ACC112 (cell line): ENCODE results near the gene MPIG6B.
"Not testable (repeated sequence)": the region's sequence is repeated elsewhere in the genome, so short reads cannot be mapped to it uniquely, and the experiment has no call there.

Experiments used
- H2AFZ ChIP-seq: fragments of 200-600 bp; sonication (generic); one replicate; pipeline ENCODE4 v1.6.0; 2017; ENCODE audit warnings: antibody characterized with exemption, low read length; ENCODE audit not compliant: unreplicated experiment
- H3K27ac ChIP-seq: fragments of 200-600 bp; sonication (generic); 2 replicates; pipeline ENCODE4 v1.5.1; 2014; ENCODE audit warnings: low read depth, mild to moderate bottlenecking, antibody characterized with exemption, low read length, moderate library complexity
- H3K27me3 ChIP-seq: fragments of 200-600 bp; sonication (generic); 2 replicates; pipeline ENCODE4 v1.6.1; 2014; ENCODE audit warnings: mild to moderate bottlenecking, antibody characterized with exemption, low read length, moderate library complexity, mixed read lengths; ENCODE audit not compliant: insufficient read depth
- H3K36me3 ChIP-seq: fragments of 200-600 bp; sonication (generic); 2 replicates; pipeline ENCODE4 v1.6.1; 2016; ENCODE audit warnings: mild to moderate bottlenecking, antibody characterized with exemption, low read length, moderate library complexity, mixed read lengths; ENCODE audit not compliant: insufficient read depth
- H3K4me1 ChIP-seq: fragments of 200-600 bp; sonication (generic); one replicate; pipeline ENCODE4 v1.6.1; 2016; ENCODE audit warnings: low read length, mixed read lengths; ENCODE audit not compliant: insufficient read depth, unreplicated experiment, control insufficient read depth
- H3K4me3 ChIP-seq: fragments of 200-600 bp; sonication (generic); 2 replicates; pipeline ENCODE4 v1.5.1; 2014; ENCODE audit warnings: mild to moderate bottlenecking, low read depth, low read length
- H3K79me2 ChIP-seq: fragments of 200-600 bp; sonication (generic); one replicate; pipeline ENCODE4 v1.6.0; 2016; ENCODE audit warnings: low read length; ENCODE audit not compliant: control insufficient read depth, unreplicated experiment, insufficient read depth

MPIG6B gene

GRCh38 chr6:31700740-31701401 is 22.3 kb upstream of the MPIG6B start:
- Histone ChIP-seq H3K79me2 (peaks cover 23% of the 10 kb centered on the region), H2AFZ (no peak overlapping the region), H3K4me1 (peaks cover 17% of the 10 kb centered on the region), H3K36me3 (0 out of 2 replicates have a peak, but pooled peaks cover 2% of the 10 kb centered on the region), H3K4me3 (no peak overlapping the region; the same call in 1 of the 2 replicates), H3K27ac (no peak overlapping the region), H3K27me3 (no peaks in the 10 kb centered on the region)

DNA sequence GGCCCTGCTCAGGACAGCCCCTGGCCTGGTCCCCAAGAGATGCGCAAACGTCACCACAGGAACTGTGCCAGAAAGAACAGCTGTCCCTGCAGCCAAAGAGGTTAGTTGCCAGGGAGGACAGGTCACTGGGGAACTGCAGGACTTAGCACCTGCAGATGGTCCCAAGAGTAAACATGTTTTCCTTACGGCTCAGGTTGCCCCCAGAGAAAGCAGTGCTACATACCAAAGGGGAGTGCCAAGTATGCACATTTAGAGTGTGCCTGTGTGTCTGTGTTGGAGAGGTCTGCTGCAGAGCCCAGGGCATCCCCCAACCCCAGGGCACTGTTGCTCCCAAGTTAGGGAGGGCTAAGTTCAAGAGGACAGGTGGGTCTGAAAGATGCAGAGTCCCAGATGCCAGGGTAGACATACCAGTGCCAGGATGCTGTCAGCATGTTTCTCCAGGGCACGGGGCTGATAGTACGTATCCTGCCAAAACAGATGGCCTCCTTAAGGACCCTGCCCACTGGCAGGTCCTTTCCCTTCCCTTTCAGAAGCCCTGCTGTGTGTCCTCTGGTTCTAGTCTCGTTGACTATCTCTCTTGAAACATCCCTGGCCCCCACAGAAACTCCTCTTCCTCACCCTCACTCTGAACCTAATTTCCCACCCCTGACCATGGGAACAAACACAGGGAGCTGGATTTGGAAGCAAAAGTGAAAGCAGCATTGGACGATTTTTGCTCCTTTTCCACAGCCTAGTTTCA is 21.3 kb upstream of the MPIG6B start:
- peaks cover 17% of the 10 kb centered on the region for H3K4me1 ChIP-seq
- peak overlapping the region; percentile 87 for H3K27ac ChIP-seq
- no peaks in the 10 kb centered on the region for H3K27me3 ChIP-seq
- H3K36me3 ChIP-seq = 0 out of 2 replicates have a peak, but pooled peaks cover 2% of the 10 kb centered on the region
- peak overlapping the region; percentile 88 for H3K4me3 ChIP-seq
- peaks cover 23% of the 10 kb centered on the region for H3K79me2 ChIP-seq
- peak overlapping the region; percentile 93 for H2AFZ ChIP-seq

GRCh38 chr6:31702405-31702818 is 20.8 kb upstream of the MPIG6B start:
- Histone ChIP-seq H3K27ac (peak overlapping the region; percentile 87), H2AFZ (peak overlapping the region; percentile 93), H3K4me1 (peaks cover 17% of the 10 kb centered on the region), H3K36me3 (0 out of 2 replicates have a peak, but pooled peaks cover 2% of the 10 kb centered on the region), H3K79me2 (peaks cover 23% of the 10 kb centered on the region), H3K4me3 (peak overlapping the region; percentile 88), H3K27me3 (no peaks in the 10 kb centered on the region)

- peak within 1 kb of the TSS; percentile 93 for H2AFZ ChIP-seq
- H3K27me3 ChIP-seq = no peaks in the 10 kb centered on the region
- H3K36me3 ChIP-seq = 0 out of 2 replicates have a peak, but pooled peaks cover 2% of the 10 kb centered on the region
- H3K4me1 ChIP-seq = peaks cover 10% of the 10 kb centered on the region
- H3K79me2 ChIP-seq = peaks cover 23% of the 10 kb centered on the region
- H3K27ac ChIP-seq = peak within 1 kb of the TSS; percentile 87
- peak within 1 kb of the TSS; percentile 88 for H3K4me3 ChIP-seq
These were observed 20.1 kb upstream of the MPIG6B start, which contains the start of gene ABHD16A for GRCh38 chr6:31702819-31703716. TSS of gene ABHD16A (minus strand) at chr6:31703324. CDS start at chr6:31703281, 43 bp downstream.

GRCh38 chr6:31705931-31706330 is 17.2 kb upstream of the MPIG6B start:
- Histone ChIP-seq H3K4me1 (peaks cover 9% of the 10 kb centered on the region), H3K79me2 (peaks cover 21% of the 10 kb centered on the region), H3K27ac (no peak overlapping the region), H3K4me3 (no peak overlapping the region), H3K36me3 (no peaks in the 10 kb centered on the region), H2AFZ (no peak overlapping the region), H3K27me3 (no peaks in the 10 kb centered on the region)

GRCh38 chr6:31706599-31706998 is 16.6 kb upstream of the MPIG6B start, which contains the start of gene LY6G6F:
TSS of gene LY6G6F (plus strand) at chr6:31706866. CDS start at chr6:31706907, 41 bp downstream.
- Histone ChIP-seq H2AFZ (no peak within 1 kb of the TSS), H3K79me2 (peaks cover 14% of the 10 kb centered on the region), H3K4me3 (no peak within 1 kb of the TSS), H3K36me3 (no peaks in the 10 kb centered on the region), H3K4me1 (peaks cover 2% of the 10 kb centered on the region), H3K27me3 (no peaks in the 10 kb centered on the region), H3K27ac (no peak within 1 kb of the TSS)

DNA sequence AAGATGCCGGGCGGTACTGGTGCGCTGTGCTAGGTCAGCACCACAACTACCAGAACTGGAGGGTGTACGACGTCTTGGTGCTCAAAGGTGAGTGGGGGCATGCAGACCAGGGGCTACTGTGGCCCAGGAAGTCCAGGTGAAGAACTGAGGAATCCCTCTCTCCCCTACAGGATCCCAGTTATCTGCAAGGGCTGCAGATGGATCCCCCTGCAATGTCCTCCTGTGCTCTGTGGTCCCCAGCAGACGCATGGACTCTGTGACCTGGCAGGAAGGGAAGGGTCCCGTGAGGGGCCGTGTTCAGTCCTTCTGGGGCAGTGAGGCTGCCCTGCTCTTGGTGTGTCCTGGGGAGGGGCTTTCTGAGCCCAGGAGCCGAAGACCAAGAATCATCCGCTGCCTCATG is 15.5 kb upstream of the MPIG6B start:
- no peaks in the 10 kb centered on the region for H3K4me1 ChIP-seq
- no peak overlapping the region for H3K27ac ChIP-seq
- H2AFZ ChIP-seq = no peak overlapping the region
- H3K79me2 ChIP-seq = peaks cover 3% of the 10 kb centered on the region
- no peaks in the 10 kb centered on the region for H3K27me3 ChIP-seq
- no peaks in the 10 kb centered on the region for H3K36me3 ChIP-seq
- H3K4me3 ChIP-seq = no peak overlapping the region

DNA sequence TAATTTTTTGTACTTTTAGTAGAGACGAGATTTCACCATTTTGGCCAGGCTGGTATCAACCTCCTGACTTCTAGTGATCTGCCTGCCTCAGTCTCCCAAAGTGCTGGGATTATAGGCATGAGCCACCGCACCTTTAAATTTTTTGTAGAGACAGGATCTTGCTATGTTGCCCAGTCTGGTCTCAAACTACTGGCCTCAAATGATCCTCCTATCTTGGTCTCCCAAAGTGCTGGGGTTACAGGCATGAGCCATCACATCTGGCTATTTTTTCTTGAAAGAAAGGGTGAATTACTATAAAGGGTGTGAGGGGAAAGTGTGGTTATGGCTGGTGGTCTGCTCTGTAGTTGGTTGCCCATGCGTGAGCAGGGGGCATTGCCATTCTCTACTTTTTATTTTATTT is 14.9 kb upstream of the MPIG6B start:
- H3K79me2 ChIP-seq = no peaks in the 10 kb centered on the region
- no peak overlapping the region for H3K27ac ChIP-seq
- no peak overlapping the region for H3K4me3 ChIP-seq
- H3K36me3 ChIP-seq = no peaks in the 10 kb centered on the region
- H2AFZ ChIP-seq = no peak overlapping the region
- no peaks in the 10 kb centered on the region for H3K4me1 ChIP-seq
- H3K27me3 ChIP-seq = no peaks in the 10 kb centered on the region

DNA sequence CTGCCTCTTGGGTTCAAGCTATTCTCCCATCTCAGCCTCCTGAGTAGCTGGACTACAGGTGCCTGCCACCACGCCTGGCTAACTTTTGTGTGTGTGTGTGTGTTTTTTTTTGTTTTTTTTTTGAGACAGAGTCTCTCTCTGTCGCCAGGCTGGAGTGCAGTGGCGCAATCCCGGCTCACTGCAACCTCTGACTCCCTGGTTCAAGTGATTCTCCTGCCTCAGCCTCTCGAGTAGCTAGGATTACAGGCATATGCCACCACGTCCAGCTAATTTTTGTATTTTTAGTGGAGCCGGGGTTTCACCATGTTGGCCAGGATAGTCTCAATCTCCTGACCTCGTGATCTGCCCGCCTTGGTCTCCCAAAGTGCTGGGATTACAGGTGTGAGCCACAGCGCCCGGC is 14.0 kb upstream of the MPIG6B start:
- H3K27ac ChIP-seq, H3K4me3 ChIP-seq, H3K79me2 ChIP-seq, H3K36me3 ChIP-seq, H3K27me3 ChIP-seq, H2AFZ ChIP-seq, H3K4me1 ChIP-seq: not testable (repeated sequence)

- no peaks in the 10 kb centered on the region for H3K36me3 ChIP-seq
- no peak overlapping the region for H3K27ac ChIP-seq
- no peaks in the 10 kb centered on the region for H3K79me2 ChIP-seq
- no peaks in the 10 kb centered on the region for H3K4me1 ChIP-seq
- H3K4me3 ChIP-seq = no peak overlapping the region
- no peaks in the 10 kb centered on the region for H3K27me3 ChIP-seq
- no peak overlapping the region for H2AFZ ChIP-seq
These were observed 12.5 kb upstream of the MPIG6B start for GRCh38 chr6:31710523-31711219.
